HG03139 (cell line): Measurements from ENCODE around the gene ITGB6.

Source experiments
- ATAC-seq: cut with Tn5 transposase; IDR thresholded peaks from one replicate; pipeline ENCODE4 v1.9.1; 2021; ENCODE audit not compliant: unreplicated experiment

ITGB6 gene

GRCh38 chr2:160199683-160200389 is at the start of gene ITGB6:
TSS of gene ITGB6 (minus strand) at chr2:160200272. CDS start at chr2:160200063, 209 bp downstream.
- ATAC-seq = no peak

- ATAC-seq = no peak
Observed at GRCh38 chr2:160247296-160248035, 47.4 kb upstream of the ITGB6 start.

GRCh38 chr2:160246356-160246755 is 46.3 kb upstream of the ITGB6 start:
- ATAC-seq = no peak

- no peak for ATAC-seq
Observed at GRCh38 chr2:160245614-160246155, 45.6 kb upstream of the ITGB6 start.

GRCh38 chr2:160242893-160243564 is 43.0 kb upstream of the ITGB6 start:
- ATAC-seq = no peak

- no peak for ATAC-seq
Observed at GRCh38 chr2:160241251-160242137, 41.4 kb upstream of the ITGB6 start.

- no peak for ATAC-seq
Observed at GRCh38 chr2:160239436-160239835, 39.4 kb upstream of the ITGB6 start.

- ATAC-seq = no peak
Observed at GRCh38 chr2:160238392-160238791, 38.3 kb upstream of the ITGB6 start.

GRCh38 chr2:160232905-160233475 is 32.9 kb upstream of the ITGB6 start:
- ATAC-seq = no peak

- no peak for ATAC-seq
Observed at GRCh38 chr2:160229591-160229990, 29.5 kb upstream of the ITGB6 start.

- no peak for ATAC-seq
Observed at GRCh38 chr2:160228141-160228917, 28.3 kb upstream of the ITGB6 start.

GRCh38 chr2:160227293-160227915 is 27.3 kb upstream of the ITGB6 start:
- ATAC-seq = no peak

GRCh38 chr2:160226367-160226766 is 26.3 kb upstream of the ITGB6 start:
- no peak for ATAC-seq

GRCh38 chr2:160225722-160226121 is 25.6 kb upstream of the ITGB6 start:
- no peak for ATAC-seq

GRCh38 chr2:160224507-160224906 is 24.4 kb upstream of the ITGB6 start:
- ATAC-seq = peak; percentile 8

- peak; percentile 93 for ATAC-seq
Observed at GRCh38 chr2:160224060-160224459, 24.0 kb upstream of the ITGB6 start.

GRCh38 chr2:160223560-160223959 is 23.5 kb upstream of the ITGB6 start:
- ATAC-seq = no peak

- ATAC-seq = no peak
Observed at GRCh38 chr2:160222546-160223283, 22.6 kb upstream of the ITGB6 start.
